Naive B cell (primary cell): ENCODE results near the gene COPE. TPM values are rescaled to one million over a fixed set of nuclear protein-coding genes. Genes with fewer than 3 reads are reported as not detected.
A peak's percentile ranks its signal among the peaks of the same experiment; 100 is the strongest.
"Not testable (repeated sequence)": the region's sequence is repeated elsewhere in the genome, so short reads cannot be mapped to it uniquely, and the experiment has no call there.

ENCODE experiments used
- ATAC-seq, 2 donors: fragments of 150-1000 bp; cut with Tn5 transposase; 2 replicates each; pipeline ENCODE4 v1.10.0; 2021; ENCODE audit warnings: low read depth in 2 of 2, mild to moderate bottlenecking in 2 of 2, moderate library complexity in 2 of 2
- DNase-seq: peaks from one replicate; pipeline ENCODE4 v3.0.0; 2022
- H3K27ac Mint-ChIP-seq, 6 donors: one replicate each; pipeline ENCODE4 v1.8.0; 2020 to 2022; ENCODE audit warnings: mild to moderate bottlenecking in 6 of 6, mixed read lengths in 6 of 6, moderate library complexity in 5 of 6, inconsistent platforms in 2 of 6
- H3K27me3 Mint-ChIP-seq, 3 donors: one replicate each; pipeline ENCODE4 v1.8.0; 2021 to 2022; ENCODE audit warnings: mixed read lengths in 3 of 3, mild to moderate bottlenecking in 1 of 3
- H3K36me3 Mint-ChIP-seq, 2 donors: one replicate each; pipeline ENCODE4 v1.8.0; 2020 to 2022; ENCODE audit warnings: mixed read lengths in 2 of 2, inconsistent platforms in 1 of 2, mild to moderate bottlenecking in 1 of 2
- H3K4me1 Mint-ChIP-seq, 3 donors: one replicate each; pipeline ENCODE4 v1.8.0; 2020 to 2022; ENCODE audit warnings: mixed read lengths in 3 of 3, inconsistent platforms in 1 of 3, mild to moderate bottlenecking in 1 of 3, moderate library complexity in 1 of 3
- H3K4me3 Mint-ChIP-seq, 8 donors: one replicate each; pipeline ENCODE4 v1.8.0; 2020 to 2022; ENCODE audit warnings: mild to moderate bottlenecking in 8 of 8, mixed read lengths in 8 of 8, moderate library complexity in 8 of 8, inconsistent platforms in 2 of 8
- H3K9me3 Mint-ChIP-seq, 7 donors: one replicate each; pipeline ENCODE4 v1.8.0; 2020 to 2022; ENCODE audit warnings: mixed read lengths in 7 of 7, mild to moderate bottlenecking in 5 of 7, inconsistent platforms in 2 of 7, moderate library complexity in 1 of 7
- polyA plus RNA-seq, 6 donors: library from polyadenylated mRNA; unstranded; fragments of 300-500 nt; fragmentation: Illumina TruSeq; gene quantifications; one replicate each; pipeline ENCODE4 v1.2.3, GENCODE V29; 2021; ENCODE audit warnings: low read depth in 6 of 6

COPE gene
- polyA plus RNA-seq, 6 donors from 2014 or later: 204 to 322 (median 251) TPM

DNA sequence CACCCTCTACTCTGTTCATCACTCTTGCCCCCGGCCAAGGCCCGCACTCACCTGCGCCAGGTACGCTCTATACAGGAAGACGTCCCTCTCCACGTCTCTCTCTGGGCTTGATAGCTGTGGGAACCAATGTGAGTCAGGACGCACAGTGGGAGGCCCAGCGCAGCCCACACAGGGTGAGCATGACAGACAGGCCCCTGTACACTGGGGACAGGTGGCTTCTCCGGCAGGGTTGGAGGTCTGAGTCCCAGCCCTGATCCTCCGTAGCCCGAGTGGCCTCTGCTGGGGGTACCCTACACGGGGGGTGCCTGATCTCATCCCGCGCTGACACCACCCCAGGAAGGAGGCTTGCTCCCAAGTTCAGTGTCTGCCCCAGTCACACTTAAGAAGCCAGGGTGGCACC, 6.3 kb downstream of the COPE start:
- no peak overlapping the region for H3K4me3 Mint-ChIP-seq
- H3K36me3 Mint-ChIP-seq: peaks cover 0 to 11% of the 10 kb centered on the region in 2 donors
- H3K4me1 Mint-ChIP-seq: peaks cover 18 to 28% (median 20%) of the 10 kb centered on the region in 3 donors
- peaks cover 0 to 2% (median 0%) of the 10 kb centered on the region in 7 donors for H3K9me3 Mint-ChIP-seq
- DNase-seq (no peak), ATAC-seq (no peak)
- no peaks in the 10 kb centered on the region for H3K27me3 Mint-ChIP-seq
- H3K27ac Mint-ChIP-seq: peak overlapping the region in 1 of 6 donors; percentile 95

DNA sequence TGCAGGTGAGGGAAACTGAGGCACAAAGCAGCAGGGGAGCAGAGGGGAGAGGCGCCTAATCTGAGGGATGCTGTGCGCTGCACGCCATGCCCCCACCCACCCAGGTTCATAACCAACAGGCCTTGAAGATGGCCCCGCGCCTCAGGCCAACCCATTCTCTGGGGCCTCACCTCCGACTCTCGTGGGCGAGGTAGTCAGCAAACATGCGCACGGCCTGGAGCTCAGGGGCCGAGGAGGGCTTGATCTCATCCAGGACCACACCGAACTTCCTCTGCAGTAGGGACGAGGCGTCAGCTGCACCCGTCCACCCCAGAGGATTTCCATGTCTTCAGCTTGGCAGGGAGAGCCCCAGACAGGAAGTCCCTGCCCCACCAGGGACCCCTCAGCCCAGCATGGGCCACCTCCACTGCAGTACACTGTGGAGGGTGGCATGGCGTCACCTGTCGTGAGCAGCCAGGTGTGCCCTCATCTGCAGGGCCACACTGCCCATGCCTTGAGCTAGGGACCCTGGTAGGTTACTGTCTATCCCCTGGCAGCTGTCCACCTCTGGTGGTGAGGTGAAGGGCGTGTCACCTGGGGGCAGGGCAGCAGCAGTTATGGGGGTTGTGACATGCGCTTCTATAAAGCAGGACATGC, 8.3 kb downstream of the COPE start:
- ATAC-seq (no peak), DNase-seq (no peak)
- Mint-ChIP-seq H3K27me3 (no peaks in the 10 kb centered on the region), H3K9me3 (peaks cover 0 to 2% (median 0%) of the 10 kb centered on the region in 7 donors), H3K36me3 (peaks cover 0 to 11% of the 10 kb centered on the region in 2 donors), H3K27ac (no peak overlapping the region), H3K4me3 (no peak overlapping the region), H3K4me1 (peaks cover 8 to 14% (median 10%) of the 10 kb centered on the region in 3 donors)

DNA sequence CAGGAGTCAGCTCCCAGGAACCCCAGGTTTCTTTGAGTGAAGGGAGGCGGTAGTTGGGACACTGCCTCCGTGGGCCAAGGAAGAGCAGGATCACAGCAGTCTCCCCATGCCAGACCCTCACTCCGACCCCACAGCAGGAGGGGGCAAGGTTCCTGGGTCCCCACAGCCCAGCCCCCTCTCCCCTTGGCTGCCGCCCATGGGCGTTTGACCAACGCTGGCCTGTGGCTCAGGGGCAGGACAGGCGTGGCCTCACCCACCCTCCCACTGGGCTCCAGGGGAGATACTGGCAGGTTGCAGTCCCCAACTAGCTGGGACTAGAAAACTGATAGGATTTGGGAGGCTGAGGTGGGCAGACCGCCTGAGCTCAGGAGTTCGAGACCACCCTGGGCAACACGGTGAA, 9.2 kb downstream of the COPE start:
- Mint-ChIP-seq H3K4me1 (peaks cover 8 to 12% (median 9%) of the 10 kb centered on the region in 3 donors), H3K27ac (peak overlapping the region in 1 of 6 donors; percentile 38), H3K36me3 (peaks cover 0 to 18% of the 10 kb centered on the region in 2 donors), H3K9me3 (peaks cover 0 to 2% (median 0%) of the 10 kb centered on the region in 7 donors), H3K27me3 (no peaks in the 10 kb centered on the region), H3K4me3 (no peak overlapping the region)
- ATAC-seq: no peak
- DNase-seq: no peak

DNA sequence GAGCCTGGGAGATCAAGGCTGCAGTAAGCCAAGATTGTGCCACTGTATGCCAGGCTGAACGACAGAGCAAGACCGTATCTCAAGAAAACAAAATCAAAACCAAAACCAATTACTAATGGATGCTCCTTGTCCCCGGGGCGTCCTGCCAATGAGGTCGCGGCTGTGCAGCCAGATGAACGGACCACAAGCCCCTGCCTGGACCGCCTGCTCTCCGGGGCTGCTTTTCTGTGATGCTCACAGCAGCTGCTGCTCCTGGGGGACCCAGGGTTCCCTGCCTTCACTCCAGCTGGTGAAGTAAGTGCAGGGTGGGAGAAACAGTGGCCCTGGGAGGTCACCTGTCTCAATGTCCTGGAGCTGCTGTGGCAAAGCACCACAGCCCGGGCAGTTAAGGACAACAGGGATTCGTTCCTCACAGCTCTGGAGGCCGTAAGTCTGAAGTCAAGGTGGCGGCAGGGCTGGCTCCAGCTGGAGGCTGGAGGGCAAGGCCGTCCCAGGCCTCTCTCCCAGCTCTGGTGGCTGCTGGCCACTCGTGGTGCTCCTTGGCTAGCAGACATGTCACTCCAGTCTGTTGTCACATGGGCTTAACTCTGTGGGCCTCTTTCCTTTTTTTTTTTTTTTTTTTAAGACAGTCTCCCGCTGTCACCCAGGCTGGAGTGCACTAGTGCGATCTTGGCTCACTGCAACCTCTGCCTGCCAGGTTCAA, 10.1 kb downstream of the COPE start:
- peaks cover 0 to 2% (median 0%) of the 10 kb centered on the region in 7 donors for H3K9me3 Mint-ChIP-seq

DNA sequence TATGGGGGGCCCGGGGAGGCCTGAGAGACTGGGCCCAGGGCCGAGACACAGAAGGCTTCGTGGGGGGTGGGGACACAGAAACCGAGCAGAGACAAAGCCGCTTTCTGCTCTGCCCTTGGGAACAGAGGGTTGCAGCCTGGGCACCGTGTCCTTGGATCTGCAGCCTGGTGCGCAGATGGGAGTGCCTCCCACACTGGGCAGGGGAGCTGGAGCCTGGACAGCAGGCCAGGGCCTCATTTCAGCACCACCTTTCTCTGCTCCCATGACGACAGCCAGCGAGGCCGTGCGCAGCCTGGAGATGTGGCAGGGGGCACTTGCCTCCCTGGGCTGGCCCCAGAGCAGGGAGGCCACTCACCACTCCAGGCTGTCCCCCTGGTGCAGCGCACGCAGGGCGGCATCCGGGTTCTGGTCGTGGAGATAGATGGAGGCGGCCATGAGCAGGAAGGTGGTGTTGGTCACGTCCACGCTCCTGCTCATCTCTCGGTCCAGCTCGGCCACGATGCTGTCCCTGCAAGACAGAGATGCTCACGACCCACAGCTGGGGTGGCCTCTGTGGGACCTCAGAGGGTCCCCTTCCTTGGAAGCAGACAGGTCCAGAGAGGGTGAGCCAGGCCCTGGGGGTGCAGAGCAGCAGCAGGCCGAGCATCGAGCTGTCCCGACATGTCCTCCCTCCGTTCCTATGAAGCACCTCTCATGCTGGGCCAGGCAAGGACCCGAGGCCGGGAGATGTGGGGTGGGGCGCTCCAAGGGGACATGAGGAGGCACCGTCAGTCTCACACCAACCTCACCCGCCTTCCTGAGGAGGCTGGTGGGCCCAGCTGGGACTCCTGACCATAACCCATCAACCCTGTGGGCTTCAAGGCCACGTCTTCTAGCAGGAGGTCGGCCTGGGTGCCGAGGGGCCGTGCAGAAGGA, 12.3 kb downstream of the COPE start:
- Mint-ChIP-seq H3K27me3 (no peaks in the 10 kb centered on the region), H3K4me3 (no peak overlapping the region), H3K9me3 (no peaks in the 10 kb centered on the region), H3K27ac (peak overlapping the region in 1 of 6 donors; percentile 76), H3K36me3 (peaks cover 0 to 9% of the 10 kb centered on the region in 2 donors), H3K4me1 (peaks cover 0 to 8% (median 3%) of the 10 kb centered on the region in 3 donors)
- DNase-seq (no peak), ATAC-seq (no peak)

More for the DNA sequence above, 10.1 kb downstream of the COPE start:
- Mint-ChIP-seq H3K4me1 (peaks cover 8 to 11% (median 9%) of the 10 kb centered on the region in 3 donors), H3K36me3 (peaks cover 0 to 20% of the 10 kb centered on the region in 2 donors), H3K27me3 (no peaks in the 10 kb centered on the region), H3K27ac (no peak overlapping the region), H3K4me3 (no peak overlapping the region)
- ATAC-seq (no peak), DNase-seq (no peak)

DNA sequence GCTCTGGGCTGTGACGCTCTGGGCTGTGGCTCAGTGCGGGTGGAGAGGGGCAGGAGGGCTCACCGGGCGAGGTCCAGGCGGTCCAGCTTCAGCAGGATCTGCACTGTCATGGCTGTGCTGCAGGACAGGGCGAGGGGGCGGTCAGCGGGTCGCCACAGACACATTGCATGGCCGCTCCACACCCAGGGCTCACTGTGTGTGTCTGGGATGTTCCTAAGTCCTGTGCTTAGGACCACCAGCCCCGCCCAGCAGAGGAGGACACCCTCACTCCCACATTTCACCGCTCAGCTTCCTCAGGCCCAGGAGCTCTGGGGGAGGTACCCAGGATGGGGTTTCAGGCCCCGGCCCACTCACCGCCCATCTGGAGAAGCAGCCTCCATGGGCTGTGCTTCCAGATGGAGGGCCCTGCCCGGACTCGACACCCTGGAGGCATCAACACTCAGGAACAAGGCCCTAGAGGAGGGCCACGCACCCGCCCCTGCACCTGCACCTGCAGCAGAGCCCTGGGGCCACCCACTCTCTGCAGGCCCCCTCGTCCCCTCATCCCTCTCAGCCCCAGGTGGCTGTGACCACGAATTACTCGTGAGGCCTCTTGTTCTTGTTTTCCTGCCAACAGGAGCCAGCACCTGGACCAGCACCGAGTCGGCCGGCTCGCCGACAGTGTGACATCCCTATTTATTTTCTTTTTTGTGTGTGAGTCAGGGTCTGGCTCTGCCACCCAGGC, 13.5 kb downstream of the COPE start:
- Mint-ChIP-seq H3K4me1 (peaks cover 0 to 8% (median 0%) of the 10 kb centered on the region in 3 donors), H3K36me3 (peaks cover 0 to 9% of the 10 kb centered on the region in 2 donors), H3K27ac (peak overlapping the region in 1 of 6 donors; percentile 32), H3K27me3 (no peaks in the 10 kb centered on the region), H3K4me3 (no peak overlapping the region), H3K9me3 (no peaks in the 10 kb centered on the region)
- no peak for ATAC-seq
- DNase-seq: no peak

DNA sequence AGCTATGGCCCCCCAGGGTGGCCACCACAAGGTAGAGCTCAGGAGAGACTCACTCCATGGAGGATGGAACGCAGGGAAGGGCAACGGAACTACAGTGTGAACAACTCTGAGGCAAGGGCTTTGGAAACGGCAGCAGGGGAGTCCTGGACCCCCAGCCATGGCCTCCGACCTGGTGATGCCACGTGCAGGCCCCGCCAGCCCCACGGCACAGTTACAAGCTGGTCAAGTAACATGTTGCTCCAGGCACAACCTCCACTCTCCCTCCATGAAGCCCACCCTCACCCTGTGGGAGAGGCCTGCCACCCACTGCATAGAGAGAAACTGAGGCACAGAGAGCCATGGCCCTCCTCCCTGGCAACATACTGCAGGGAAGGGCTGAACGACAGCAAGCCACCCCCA, 14.1 kb downstream of the COPE start:
- H3K4me1 Mint-ChIP-seq: peaks cover 0 to 8% (median 0%) of the 10 kb centered on the region in 3 donors
- DNase-seq (no peak), ATAC-seq (no peak)
- H3K27ac Mint-ChIP-seq: peak overlapping the region in 1 of 6 donors; percentile 32
- H3K36me3 Mint-ChIP-seq: peaks cover 0 to 10% of the 10 kb centered on the region in 2 donors
- no peaks in the 10 kb centered on the region for H3K9me3 Mint-ChIP-seq
- no peak overlapping the region for H3K4me3 Mint-ChIP-seq
- H3K27me3 Mint-ChIP-seq: no peaks in the 10 kb centered on the region

DNA sequence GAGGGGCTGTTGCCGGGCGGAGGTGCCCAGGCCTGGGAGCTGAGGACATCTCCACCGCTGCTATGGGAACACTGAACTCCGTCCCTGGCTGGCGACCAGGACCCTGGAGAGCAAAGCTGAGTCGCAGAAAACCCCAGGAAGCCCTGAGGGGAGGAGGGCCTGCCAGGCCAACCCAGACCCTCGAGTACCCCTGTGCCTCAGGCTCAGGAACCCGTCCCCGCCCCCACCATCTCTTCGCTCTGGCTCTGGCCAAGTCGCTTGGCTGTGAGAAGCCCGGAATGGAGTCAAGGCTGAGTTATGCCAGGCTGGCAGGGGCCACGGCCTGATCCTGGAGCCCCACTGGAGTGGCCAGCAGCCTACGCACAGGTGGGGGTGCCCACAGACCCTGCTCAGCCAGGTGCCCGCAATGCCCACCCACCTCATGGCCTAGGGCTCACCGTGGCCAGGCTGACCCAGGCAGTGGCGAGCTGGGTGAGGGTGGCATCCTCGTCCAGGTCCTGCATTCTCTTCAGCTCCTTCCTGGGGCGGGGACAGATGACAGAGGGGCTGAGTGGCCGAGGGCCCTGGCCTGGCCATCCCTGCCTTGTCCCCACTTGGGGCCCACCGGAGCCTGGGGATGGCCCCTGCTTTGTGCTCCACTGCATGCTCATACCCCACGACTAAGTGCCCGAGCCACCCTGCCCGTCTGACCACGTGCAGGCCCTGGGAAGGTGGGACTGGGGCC, 14.7 kb downstream of the COPE start:
- Mint-ChIP-seq H3K9me3 (no peaks in the 10 kb centered on the region), H3K4me1 (peaks cover 0 to 8% (median 0%) of the 10 kb centered on the region in 3 donors), H3K27ac (no peak overlapping the region), H3K27me3 (no peaks in the 10 kb centered on the region), H3K36me3 (peaks cover 0 to 15% of the 10 kb centered on the region in 2 donors), H3K4me3 (no peak overlapping the region)
- no peak for ATAC-seq
- no peak for DNase-seq

DNA sequence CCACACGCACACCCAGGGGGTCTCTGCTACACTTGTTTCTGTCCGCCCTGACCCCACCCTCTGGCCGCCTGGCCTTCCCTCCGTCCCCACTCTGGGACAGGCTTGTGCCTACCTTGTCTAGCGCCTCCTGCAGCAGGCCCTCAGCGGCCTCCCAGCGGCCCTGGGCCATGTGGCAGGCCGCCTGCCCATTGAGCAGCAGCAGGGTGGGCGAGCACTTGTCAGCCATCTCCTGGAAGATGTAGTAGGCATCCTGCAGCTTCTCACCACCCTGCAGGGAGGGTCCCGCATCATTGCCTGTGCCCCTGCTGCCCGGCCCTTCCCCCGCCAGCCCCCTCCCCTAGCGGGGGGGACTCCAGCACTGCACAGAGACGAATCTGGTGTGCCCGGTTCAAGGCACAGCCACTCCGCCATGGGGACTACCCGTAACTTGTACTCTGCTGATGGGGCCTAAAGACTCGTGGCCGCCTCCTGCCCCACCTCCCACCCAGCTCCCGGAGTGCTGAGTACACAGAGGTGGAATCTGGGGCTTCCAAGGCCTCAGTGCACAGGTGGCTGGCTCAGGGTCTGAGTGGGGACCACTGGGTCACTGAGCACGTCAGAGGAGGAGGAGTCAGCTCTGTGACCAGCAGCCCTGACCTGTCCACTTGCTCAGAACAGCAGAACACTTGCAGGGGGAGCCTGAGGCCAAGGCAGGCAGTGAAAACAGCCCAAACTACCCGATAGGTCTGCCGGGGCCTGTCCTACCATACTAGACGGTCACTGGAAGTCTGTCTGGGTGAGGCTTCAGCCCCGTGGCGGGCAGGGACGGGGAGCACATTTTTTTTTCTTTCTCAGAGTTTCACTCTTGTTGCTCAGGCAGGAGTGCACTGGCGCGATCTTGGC, 15.8 kb downstream of the COPE start:
- DNase-seq (no peak), ATAC-seq (no peak)
- no peaks in the 10 kb centered on the region for H3K9me3 Mint-ChIP-seq
- peak overlapping the region in 1 of 6 donors; percentile 34 for H3K27ac Mint-ChIP-seq
- peaks cover 0 to 16% of the 10 kb centered on the region in 2 donors for H3K36me3 Mint-ChIP-seq
- peaks cover 0 to 8% (median 0%) of the 10 kb centered on the region in 3 donors for H3K4me1 Mint-ChIP-seq
- no peak overlapping the region for H3K4me3 Mint-ChIP-seq
- no peaks in the 10 kb centered on the region for H3K27me3 Mint-ChIP-seq

DNA sequence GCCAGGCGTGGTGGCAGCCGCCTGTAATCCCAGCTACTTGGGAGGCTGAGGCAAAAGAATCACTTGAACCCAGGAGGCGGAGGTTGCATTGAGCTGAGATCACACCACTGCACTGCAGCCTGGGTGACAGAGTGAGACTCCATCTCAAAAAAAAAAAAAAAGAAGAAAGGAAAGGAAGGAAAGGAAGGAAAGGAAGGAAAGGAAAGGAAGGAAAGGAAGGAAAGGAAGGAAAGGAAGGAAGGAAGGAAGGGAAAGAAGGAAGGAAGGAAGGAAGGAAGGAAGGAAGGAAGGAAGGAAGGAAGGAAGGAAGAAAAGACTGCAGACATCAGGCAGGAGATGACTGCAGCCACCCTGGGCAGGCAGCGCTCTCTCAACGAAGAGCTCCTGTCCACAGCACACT, 16.7 kb downstream of the COPE start:
- not testable (repeated sequence) for DNase-seq, H3K9me3 Mint-ChIP-seq, H3K4me3 Mint-ChIP-seq, H3K4me1 Mint-ChIP-seq, ATAC-seq, H3K27me3 Mint-ChIP-seq
- Mint-ChIP-seq H3K36me3 (peaks cover 0 to 20% of the 10 kb centered on the region in 2 donors), H3K27ac (peak overlapping the region in 1 of 6 donors; percentile 47)

DNA sequence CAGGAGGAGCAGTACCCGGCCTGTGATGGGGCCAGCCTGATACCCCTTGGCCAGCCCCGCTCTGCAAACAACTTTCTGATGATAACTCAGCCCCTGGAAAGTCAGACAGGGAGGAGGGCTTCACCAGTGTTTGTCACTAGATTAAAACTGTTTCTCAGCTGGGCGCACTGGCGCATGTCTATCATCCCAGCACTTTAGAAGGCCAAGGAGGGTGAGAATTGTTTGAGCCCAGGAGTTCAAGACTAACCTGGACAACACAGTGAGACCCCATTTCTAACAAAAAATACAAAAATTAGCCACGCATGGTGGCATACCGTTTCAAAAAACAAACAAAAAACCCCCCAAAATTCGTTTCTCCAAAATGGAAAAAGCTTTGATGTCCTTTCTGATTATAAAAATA, 17.7 kb downstream of the COPE start:
- Mint-ChIP-seq H3K27ac (no peak overlapping the region), H3K4me3 (no peak overlapping the region)
- ATAC-seq: no peak

More for the DNA sequence above, 17.7 kb downstream of the COPE start:
- no peak for DNase-seq
- Mint-ChIP-seq H3K27me3 (peaks cover 9 to 15% (median 14%) of the 10 kb centered on the region in 3 donors), H3K9me3 (no peaks in the 10 kb centered on the region), H3K4me1 (peaks cover 2 to 17% (median 12%) of the 10 kb centered on the region in 3 donors), H3K36me3 (peaks cover 0 to 24% of the 10 kb centered on the region in 2 donors)
